Heart right ventricle (tissue), 16 donors: ENCODE data around the gene MED13. TPM values are rescaled to one million over a fixed set of nuclear protein-coding genes. Genes with fewer than 3 reads are reported as not detected.

Source experiments
- ATAC-seq, 8 donors: fragments of 200-7000 bp; cut with Tn5 transposase; one replicate each; pipeline ENCODE4 v1.9.1; 2020; ENCODE audit warnings: mild to moderate bottlenecking in 8 of 8, moderate library complexity in 8 of 8, moderate number of reproducible peaks in 1 of 8
- DNase-seq, 2 donors: peaks; one replicate each; pipeline ENCODE4 v3.0.0-alpha.2; 2020
- H3K27ac ChIP-seq, 10 donors: fragments of 200-600 bp; sonication (generic) in 2 of 10; one replicate each; pipeline versions ENCODE4 v1.5.0 to v1.8.0; 2020 to 2022; ENCODE audit warnings: mild to moderate bottlenecking in 3 of 10
- H3K27me3 ChIP-seq, 7 donors: fragments of 200-600 bp; one replicate each; pipeline ENCODE4 v1.8.0; 2021 to 2022; ENCODE audit warnings: mild to moderate bottlenecking in 2 of 7
- H3K36me3 ChIP-seq, 9 donors: fragments of 200-600 bp; sonication (generic) in 1 of 9; one replicate each; pipeline versions ENCODE4 v1.5.0 to v1.8.0; 2020 to 2022; ENCODE audit warnings: mild to moderate bottlenecking in 2 of 9
- H3K4me1 ChIP-seq, 9 donors: fragments of 200-600 bp; sonication (generic) in 1 of 9; one replicate each; pipeline versions ENCODE4 v1.5.0 to v1.8.0; 2020 to 2022; ENCODE audit warnings: mild to moderate bottlenecking in 4 of 9
- H3K4me3 ChIP-seq, 10 donors: fragments of 200-600 bp; sonication (generic) in 2 of 10; one replicate each; pipeline versions ENCODE4 v1.5.0 to v1.8.0; 2020 to 2022; ENCODE audit warnings: mild to moderate bottlenecking in 7 of 10, moderate library complexity in 2 of 10
- H3K9me3 ChIP-seq, 11 donors: fragments of 200-600 bp in 10 of 11; sonication (generic) in 2 of 11; one replicate each; pipeline versions ENCODE4 v1.5.0 to v1.8.0; 2013 to 2022; ENCODE audit warnings: mild to moderate bottlenecking in 2 of 11, control low read depth in 1 of 11, moderate library complexity in 1 of 11
- CTCF ChIP-seq, 9 donors: fragments of 200-600 bp; sonication (generic) in 2 of 9; IDR thresholded peaks; one replicate each; pipeline versions ENCODE4 v1.5.0 to v1.8.0; 2021 to 2022; ENCODE audit warnings: antibody characterized with exemption in 9 of 9, mild to moderate bottlenecking in 5 of 9, moderate library complexity in 1 of 9
- WGBS, 2 donors: extraction: QIAGEN DNeasy Blood & Tissue Kit; methylation state at CpG; one replicate each; pipeline ENCODE4 v1.1.7; 2013; ENCODE audit warnings: inconsistent platforms in 1 of 2; 5-methylcytosine and 5-hydroxymethylcytosine counted together
- intact Hi-C, 10 donors: fragments of 100-400 bp; cut with DNase I; formaldehyde crosslinking; loops; one replicate each; pipeline versions ENCODE4 v1.11.1 to v1.14.2; 2022
- polyA plus RNA-seq, 2 donors: library from polyadenylated mRNA; stranded (reverse); fragments of 200-250 nt; gene quantifications; one replicate each; pipeline ENCODE4 v1.2.3, GENCODE V29; 2013
- total RNA-seq, 10 donors: library from RNA; stranded (reverse); fragmentation: NEBNext Ultra II Directional in 3 of 10; extraction: Animal tissue kit (Norgen Biotek cat#: 25700) in 3 of 10; gene quantifications; one replicate each; pipeline versions ENCODE4 v1.2.1 to v1.2.4, GENCODE V29; 2021 to 2023
- donor health status: Arrhythmogenic right ventricular cardiomyopathy.
- donor health status: ischemic (EF 13 %, LVEDD 7.1; RV severe dilation, severe dysfunction).
- donor health status: healthy with polysubstance abuse.
- donor health status: DM: no; HTN: yes; CAD: no.
- donor health status: DM: no; HTN: no; CAD: no.
- donor health status: ischemic (EF 25% LVEDD 6.9; RV normal size, moderate dysfunction).
- donor health status: ischemic (EF 25% LVEDD 5.7; RV mildly dilated, moderate dysfunction).
- donor health status: healthy.
- donor health status: DM: yes; HTN: yes; CAD: no.
- donor health status: Ischemic cardiomyopathy.
- donor health status: ischemic (EF 35%, LVEDD 5.7; RV mildly dilated, moderate dysfunction).
- donor health status: nonischemic (EF 11% LVEDD 7.7; RV severe dilation, severe dysfunction).
- donor health status: DM: yes; HTN: yes; CAD: no.
- donor health status: PGD.
- donor health status: ischemic (EF 29% LVEDD 5.4; RV normal size, mild dysfunction).
- donor health status: nonischemic (EF 23%, LVEDD 6.1; RV moderate dilation, normal function).

Gene MED13
- total and polyA plus RNA-seq, 12 donors = 4.1 to 51.6 (median 35.7) TPM

GRCh38 chr17:61970030-61970429 lies 95.0 kb downstream of the MED13 start:
- peaks cover 0 to 100% (median 59%) of the 10 kb centered on the region in 9 donors for H3K36me3 ChIP-seq
- WGBS, 2 donors = 93 to 96% methylated on average over 1 of the region's 1 CpG
- H3K27ac ChIP-seq = no peak overlapping the region
- no peak for DNase-seq
- no peaks in the 10 kb centered on the region for H3K9me3 ChIP-seq
- H3K4me3 ChIP-seq = no peak overlapping the region
- peaks cover 0 to 12% (median 0%) of the 10 kb centered on the region in 9 donors for H3K4me1 ChIP-seq
- TF ChIP-seq CTCF (IDR thresholded peaks at IDR 0.05) = no peak
- no peak for ATAC-seq
- no peaks in the 10 kb centered on the region for H3K27me3 ChIP-seq
- intact Hi-C loops = no loop called here

- ATAC-seq = no peak
- Histone ChIP-seq H3K4me3 (no peak overlapping the region), H3K27me3 (no peaks in the 10 kb centered on the region), H3K9me3 (no peaks in the 10 kb centered on the region), H3K27ac (no peak overlapping the region), H3K36me3 (peaks cover 0 to 100% (median 72%) of the 10 kb centered on the region in 9 donors), H3K4me1 (peaks cover 0 to 12% (median 0%) of the 10 kb centered on the region in 9 donors)
- no peak for DNase-seq
- WGBS, 2 donors = 96% methylated on average over 5 of the region's 5 CpGs
- TF ChIP-seq CTCF (IDR thresholded peaks at IDR 0.05) = no peak
- intact Hi-C loops = no loop called here
Measured at GRCh38 chr17:61968757-61969156, 96.3 kb downstream of the MED13 start.

- intact Hi-C loops = no loop called here
- ATAC-seq (no peak), DNase-seq (no peak)
- Histone ChIP-seq H3K27ac (no peak overlapping the region), H3K4me1 (peaks cover 0 to 12% (median 0%) of the 10 kb centered on the region in 9 donors), H3K4me3 (no peak overlapping the region), H3K9me3 (no peaks in the 10 kb centered on the region), H3K36me3 (peaks cover 0 to 100% (median 76%) of the 10 kb centered on the region in 9 donors), H3K27me3 (no peaks in the 10 kb centered on the region)
- no peak for TF ChIP-seq CTCF (IDR thresholded peaks at IDR 0.05)
- 93% methylated on average over 2 of the region's 2 CpGs for WGBS, 2 donors
Measured at GRCh38 chr17:61967729-61968128, 97.3 kb downstream of the MED13 start.

GRCh38 chr17:61966191-61966590 lies 98.9 kb downstream of the MED13 start:
- Histone ChIP-seq H3K9me3 (no peaks in the 10 kb centered on the region), H3K27ac (no peak overlapping the region), H3K4me1 (peaks cover 0 to 12% (median 0%) of the 10 kb centered on the region in 9 donors), H3K36me3 (peaks cover 0 to 100% (median 73%) of the 10 kb centered on the region in 9 donors), H3K27me3 (no peaks in the 10 kb centered on the region), H3K4me3 (no peak overlapping the region)
- intact Hi-C loops = no loop called here
- no peak for TF ChIP-seq CTCF (IDR thresholded peaks at IDR 0.05)
- DNase-seq = no peak
- ATAC-seq = no peak
- 0 to 2% methylated on average over 1 of the region's 1 CpG for WGBS, 2 donors
